Measurements from ENCODE around the gene ALX4.

DNA sequence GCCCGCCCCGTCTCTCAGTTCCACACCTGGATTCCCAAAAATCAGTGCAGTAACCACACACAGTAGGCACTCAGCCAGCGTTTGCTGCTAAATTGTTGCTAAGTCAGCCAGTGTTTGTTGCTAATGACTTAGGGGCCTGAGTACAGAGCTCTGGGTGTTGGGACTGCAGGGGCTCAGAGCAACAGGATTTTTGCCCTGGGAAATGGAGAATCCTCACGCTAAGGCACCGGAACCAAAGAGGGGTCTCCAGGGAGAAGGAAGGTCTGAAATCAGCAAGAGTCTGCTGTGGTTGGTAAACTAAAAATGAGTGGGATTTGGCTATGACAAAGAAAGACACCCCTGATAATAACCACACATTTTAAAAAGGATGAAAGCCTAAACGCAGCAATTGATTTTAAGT, 22.7 kb upstream of the ALX4 start:
- TF ChIP-seq POLR2A (IDR thresholded peaks at IDR 0.05): no peak
- TF ChIP-seq, protein P1, sequence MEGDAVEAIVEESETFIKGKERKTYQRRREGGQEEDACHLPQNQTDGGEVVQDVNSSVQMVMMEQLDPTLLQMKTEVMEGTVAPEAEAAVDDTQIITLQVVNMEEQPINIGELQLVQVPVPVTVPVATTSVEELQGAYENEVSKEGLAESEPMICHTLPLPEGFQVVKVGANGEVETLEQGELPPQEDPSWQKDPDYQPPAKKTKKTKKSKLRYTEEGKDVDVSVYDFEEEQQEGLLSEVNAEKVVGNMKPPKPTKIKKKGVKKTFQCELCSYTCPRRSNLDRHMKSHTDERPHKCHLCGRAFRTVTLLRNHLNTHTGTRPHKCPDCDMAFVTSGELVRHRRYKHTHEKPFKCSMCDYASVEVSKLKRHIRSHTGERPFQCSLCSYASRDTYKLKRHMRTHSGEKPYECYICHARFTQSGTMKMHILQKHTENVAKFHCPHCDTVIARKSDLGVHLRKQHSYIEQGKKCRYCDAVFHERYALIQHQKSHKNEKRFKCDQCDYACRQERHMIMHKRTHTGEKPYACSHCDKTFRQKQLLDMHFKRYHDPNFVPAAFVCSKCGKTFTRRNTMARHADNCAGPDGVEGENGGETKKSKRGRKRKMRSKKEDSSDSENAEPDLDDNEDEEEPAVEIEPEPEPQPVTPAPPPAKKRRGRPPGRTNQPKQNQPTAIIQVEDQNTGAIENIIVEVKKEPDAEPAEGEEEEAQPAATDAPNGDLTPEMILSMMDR (IDR thresholded peaks at IDR 0.05): no peak

Measured in testis (tissue), 2 donors.